Upper lobe of left lung (tissue), 4 donors: ENCODE data around the gene LGR4.

ENCODE experiments used
- CTCF ChIP-seq, 6 experiments: fragments of 450-650 bp in 4 of 6; fragments of 200-600 bp in 2 of 6; sonication (generic) in 2 of 6; IDR thresholded peaks; one replicate each; pipeline ENCODE4 v1.5.1; 2016 to 2019; ENCODE audit warnings: antibody characterized with exemption in 6 of 6
- EP300 ChIP-seq, 4 donors: sonication (generic); formaldehyde crosslinking; IDR thresholded peaks; one replicate each; pipeline ENCODE4 v1.5.1; 2017; ENCODE audit warnings: antibody characterized with exemption in 4 of 4, control low read depth in 2 of 4
- POLR2A ChIP-seq, 4 donors: fragments of 450-650 bp; IDR thresholded peaks; one replicate each; pipeline ENCODE4 v1.5.1; 2016 to 2017; ENCODE audit warnings: antibody characterized with exemption in 4 of 4, mild to moderate bottlenecking in 2 of 4
- POLR2AphosphoS5 ChIP-seq, 2 donors: sonication (generic); formaldehyde crosslinking; IDR thresholded peaks; one replicate each; pipeline ENCODE4 v1.5.1; 2017; ENCODE audit warnings: antibody characterized with exemption in 2 of 2

GRCh38 chr11:27447288-27448183, 25.1 kb downstream of the LGR4 start:
- TF ChIP-seq CTCF (IDR thresholded peaks at IDR 0.05) = no peak
- no peak for TF ChIP-seq POLR2AphosphoS5 (IDR thresholded peaks at IDR 0.05)
- no peak for TF ChIP-seq POLR2A (IDR thresholded peaks at IDR 0.05)
- TF ChIP-seq EP300 (IDR thresholded peaks at IDR 0.05) = no peak
